UCSD-AML1 (cell line): Measurements from ENCODE around the gene LOXL3.

ENCODE experiments used
- DNase-seq: peaks from one replicate; lab custom pipeline; 2025; ENCODE audit not compliant: unreplicated experiment; lab: John Stamatoyannopoulos, UW

Gene LOXL3

GRCh38 chr2:74529357-74530238, 24.1 kb downstream of the LOXL3 start, which contains the start of the genes AUP1 and HTRA2:
Gene AUP1, minus strand, starts transcription at chr2:74529706. Its CDS starts 77 bp downstream, at chr2:74529629.
Gene HTRA2, plus strand, starts transcription at chr2:74529933. Its CDS starts 74 bp downstream, at chr2:74530007.
- DNase-seq: peak; percentile 99

GRCh38 chr2:74528600-74529356, 25.0 kb downstream of the LOXL3 start:
- no peak for DNase-seq

DNA sequence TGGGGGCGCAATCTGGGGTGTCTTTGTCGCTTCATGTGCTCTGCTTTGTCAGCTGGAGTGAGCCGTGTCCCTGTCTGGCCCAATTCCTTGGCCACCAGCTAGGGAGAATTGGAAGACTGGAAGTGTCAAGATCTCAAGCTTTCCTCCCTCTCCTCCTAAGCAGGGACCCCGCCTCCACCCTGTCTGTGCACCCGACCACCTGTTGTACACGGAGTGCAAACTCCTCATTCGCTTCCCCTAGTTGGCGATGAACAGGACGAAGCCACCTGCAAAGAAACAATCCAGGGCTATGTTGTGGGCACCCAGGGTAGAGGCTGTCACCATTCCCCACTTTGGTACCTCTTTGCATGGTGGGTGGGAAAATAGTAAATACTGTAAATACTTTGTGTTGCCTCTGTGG, 26.0 kb downstream of the LOXL3 start:
- DNase-seq: no peak

GRCh38 chr2:74526649-74527230, 27.0 kb downstream of the LOXL3 start:
- no peak for DNase-seq

GRCh38 chr2:74525717-74526648, 27.8 kb downstream of the LOXL3 start, which contains the start of gene DQX1:
Gene DQX1, minus strand, starts transcription at chr2:74526231. Its CDS starts 502 bp downstream, at chr2:74525729.
- DNase-seq: no peak

GRCh38 chr2:74524955-74525716, 28.6 kb downstream of the LOXL3 start:
- DNase-seq: no peak

DNA sequence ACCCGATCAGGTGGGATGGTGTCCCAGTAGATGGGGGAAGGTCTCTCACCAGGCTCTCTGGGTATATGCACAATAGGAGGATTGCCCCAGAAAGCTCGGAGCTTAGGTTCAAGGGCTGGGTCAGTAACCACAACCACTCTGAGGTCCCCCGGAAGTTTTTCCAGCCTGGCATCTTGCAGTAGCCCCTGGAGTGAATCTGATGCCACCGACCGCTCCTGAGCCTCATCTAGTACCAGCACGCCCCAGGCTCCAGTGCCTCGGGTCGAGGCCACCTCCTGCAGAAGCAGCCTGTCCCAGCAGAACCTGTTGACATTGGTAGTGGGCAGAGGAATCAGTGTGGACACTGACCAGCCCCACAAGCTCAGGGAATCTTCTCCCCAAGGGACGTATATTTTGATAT, 29.7 kb downstream of the LOXL3 start:
- no peak for DNase-seq

- no peak for DNase-seq
These were observed 31.2 kb downstream of the LOXL3 start for GRCh38 chr2:74522516-74522915.

GRCh38 chr2:74516650-74517049, 37.1 kb downstream of the LOXL3 start:
- DNase-seq: no peak

- no peak for DNase-seq
These were observed 37.6 kb downstream of the LOXL3 start for GRCh38 chr2:74515981-74516633.

DNA sequence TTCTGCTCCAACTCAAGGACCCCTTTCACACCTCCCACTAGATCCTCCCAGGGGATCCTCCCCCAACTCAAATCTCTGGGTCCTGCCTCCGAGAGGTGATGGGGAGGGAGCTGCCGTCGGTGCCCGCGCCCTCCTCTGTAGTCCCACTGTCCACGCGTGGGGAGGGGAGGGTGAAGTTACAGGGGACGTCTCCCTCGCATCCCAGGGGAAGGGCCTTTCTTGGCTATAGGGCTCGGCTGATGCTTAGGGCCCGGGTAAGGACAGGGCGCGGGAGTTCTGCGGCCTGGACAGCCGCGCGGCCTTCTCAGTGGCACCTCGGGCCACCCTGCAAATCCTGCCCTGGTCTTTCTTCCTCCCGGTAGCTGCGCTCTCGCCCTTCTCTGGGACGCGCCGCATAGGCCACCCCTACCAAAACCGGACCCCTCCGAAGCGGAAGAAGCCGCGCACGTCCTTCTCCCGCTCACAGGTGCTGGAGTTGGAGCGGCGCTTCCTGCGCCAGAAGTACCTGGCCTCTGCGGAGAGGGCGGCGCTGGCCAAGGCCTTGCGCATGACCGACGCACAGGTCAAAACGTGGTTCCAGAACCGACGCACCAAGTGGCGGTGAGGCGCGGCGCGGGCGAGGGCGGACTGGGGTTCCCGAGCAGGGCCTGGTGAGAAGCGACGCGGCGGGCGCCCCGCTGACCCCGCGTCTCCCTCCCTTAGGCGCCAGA, 38.3 kb downstream of the LOXL3 start:
- DNase-seq: no peak

DNA sequence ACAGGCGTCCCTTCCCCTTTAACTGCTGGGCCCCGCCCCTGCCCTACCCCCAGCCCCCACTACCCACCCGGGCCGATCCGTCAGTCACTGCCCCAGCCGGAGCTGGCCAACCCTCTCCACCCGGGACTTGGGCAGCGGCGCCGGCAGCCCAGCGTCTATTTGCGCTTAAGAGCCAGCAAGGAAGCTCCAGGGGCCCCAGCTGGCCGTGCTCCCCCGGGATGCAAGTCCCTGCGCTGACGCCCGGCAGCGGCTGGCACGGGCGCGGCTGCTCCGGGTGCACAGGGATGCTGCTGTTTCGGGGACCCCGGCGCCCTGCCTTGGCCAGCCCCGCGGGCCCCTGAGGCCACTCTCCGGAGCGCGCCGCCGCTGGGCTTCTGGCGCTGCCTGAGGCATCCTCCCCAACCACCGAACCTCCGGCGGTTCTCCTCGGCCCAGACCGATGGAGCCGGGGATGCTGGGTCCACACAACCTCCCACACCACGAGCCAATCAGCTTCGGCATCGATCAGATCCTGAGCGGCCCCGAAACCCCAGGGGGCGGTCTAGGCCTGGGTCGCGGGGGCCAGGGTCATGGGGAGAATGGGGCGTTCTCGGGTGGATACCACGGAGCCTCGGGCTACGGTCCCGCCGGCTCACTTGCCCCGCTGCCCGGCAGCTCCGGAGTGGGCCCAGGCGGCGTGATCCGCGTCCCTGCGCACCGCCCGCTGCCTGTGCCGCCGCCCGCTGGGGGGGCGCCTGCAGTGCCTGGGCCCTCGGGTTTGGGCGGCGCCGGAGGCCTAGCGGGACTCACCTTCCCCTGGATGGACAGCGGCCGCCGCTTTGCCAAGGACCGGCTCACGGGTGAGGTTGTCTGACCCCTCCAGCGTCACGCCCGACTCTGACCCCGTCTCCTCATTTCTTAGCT, 39.1 kb downstream of the LOXL3 start, which contains the start of gene TLX2:
TLX2 (plus strand) TSS at position 83 of the 903 bp plus-strand sequence; CDS start at position 440, 357 bp downstream.
- no peak for DNase-seq

DNA sequence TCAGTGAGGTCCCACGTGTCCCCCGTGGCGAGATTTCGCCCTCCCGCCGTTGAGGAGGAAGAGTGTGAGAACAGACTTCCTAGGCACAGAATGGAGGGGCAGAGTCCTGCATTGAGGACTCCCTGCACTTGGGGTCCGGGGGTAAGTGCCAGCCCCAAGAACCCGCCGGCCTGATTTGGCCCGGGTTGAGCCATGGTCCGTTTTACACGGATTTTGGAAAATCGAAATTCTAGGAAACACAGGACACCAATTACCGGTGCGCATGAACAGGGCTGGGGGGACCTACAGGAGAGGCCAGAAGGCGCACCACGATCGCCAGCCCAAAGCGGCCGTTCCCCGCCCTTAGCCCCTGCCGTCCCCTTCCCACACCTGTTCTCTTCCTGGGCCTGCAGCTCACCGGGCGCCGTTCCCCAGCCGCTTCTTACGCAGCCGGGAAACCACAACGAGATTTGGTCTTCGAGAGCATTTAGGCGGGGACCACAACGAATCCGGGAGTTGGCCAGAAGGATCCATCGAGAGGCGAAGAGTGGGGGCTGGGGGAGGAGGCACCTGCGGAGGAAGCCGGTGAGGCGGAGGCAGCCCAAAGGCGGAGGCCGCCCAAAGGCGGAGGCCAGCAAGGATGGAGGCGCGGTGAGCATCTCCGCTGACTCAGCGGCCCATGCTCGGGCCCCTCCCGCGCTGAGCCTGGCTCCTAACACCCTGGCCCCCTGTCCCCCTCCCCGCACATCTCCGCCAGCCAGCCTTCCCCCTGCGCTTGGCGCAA, 40.0 kb downstream of the LOXL3 start:
- no peak for DNase-seq

- DNase-seq: no peak
These were observed 40.8 kb downstream of the LOXL3 start for GRCh38 chr2:74512744-74513604.

- DNase-seq: no peak
These were observed 42.4 kb downstream of the LOXL3 start for GRCh38 chr2:74511104-74511989.
